GM18909 (cell line): ENCODE results near the gene SMPD3.

Experiments used
- ATAC-seq: cut with Tn5 transposase; IDR thresholded peaks from one replicate; pipeline ENCODE4 v1.9.1; 2021; ENCODE audit warnings: mild to moderate bottlenecking; ENCODE audit not compliant: unreplicated experiment, poor library complexity

The SMPD3 gene

DNA sequence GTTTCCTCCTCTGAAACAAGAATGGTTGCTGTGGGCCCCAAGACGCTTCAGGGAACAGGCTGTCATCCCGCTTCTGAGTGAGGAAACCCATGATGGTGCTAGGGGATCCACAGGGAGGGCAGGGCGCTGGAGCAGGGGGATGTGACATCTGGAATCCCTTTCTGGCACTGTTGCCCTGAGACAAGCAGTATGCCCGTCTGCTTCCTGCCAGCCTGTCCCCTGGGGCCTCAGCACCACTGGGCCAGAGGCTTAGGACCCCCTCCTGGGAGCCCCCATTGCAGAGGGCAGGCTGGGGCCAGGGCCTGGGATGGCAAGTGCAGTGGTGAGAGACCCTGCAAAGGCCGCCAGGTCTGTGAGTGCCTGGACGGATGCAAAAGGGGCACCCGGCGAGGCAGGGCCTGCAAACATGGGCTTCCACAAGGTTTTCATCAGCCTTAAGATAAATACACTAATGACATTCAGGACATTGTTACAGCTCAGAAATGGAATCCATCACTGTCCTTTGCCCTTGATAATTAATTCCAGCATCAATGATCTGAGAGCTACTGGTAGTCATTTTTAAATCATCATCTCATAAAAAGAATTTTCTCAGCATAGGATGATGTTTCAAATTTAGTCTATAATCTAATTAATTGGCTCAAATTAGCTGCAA, 85.9 kb downstream of the SMPD3 start:
- no peak for ATAC-seq

DNA sequence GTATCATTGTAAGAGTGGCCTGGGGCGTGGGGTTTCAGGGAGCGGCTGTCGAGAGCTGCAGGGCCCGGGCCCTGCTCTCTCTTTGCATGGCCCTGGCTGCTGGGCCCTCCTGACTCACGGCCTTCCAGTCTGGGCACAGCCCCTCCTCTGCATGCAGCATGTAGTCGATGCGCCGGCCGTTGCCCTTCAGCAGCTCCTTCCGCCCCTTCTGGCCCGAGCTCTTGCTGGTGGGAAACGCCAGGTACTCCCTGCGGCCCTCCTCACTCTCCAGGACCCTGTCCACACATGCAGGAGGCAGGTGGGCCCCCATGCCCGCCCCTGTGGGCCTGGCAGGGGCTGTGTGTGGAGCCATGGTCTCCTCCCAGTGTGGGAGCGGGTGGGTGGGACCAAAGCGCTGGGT, 86.8 kb downstream of the SMPD3 start:
- no peak for ATAC-seq

DNA sequence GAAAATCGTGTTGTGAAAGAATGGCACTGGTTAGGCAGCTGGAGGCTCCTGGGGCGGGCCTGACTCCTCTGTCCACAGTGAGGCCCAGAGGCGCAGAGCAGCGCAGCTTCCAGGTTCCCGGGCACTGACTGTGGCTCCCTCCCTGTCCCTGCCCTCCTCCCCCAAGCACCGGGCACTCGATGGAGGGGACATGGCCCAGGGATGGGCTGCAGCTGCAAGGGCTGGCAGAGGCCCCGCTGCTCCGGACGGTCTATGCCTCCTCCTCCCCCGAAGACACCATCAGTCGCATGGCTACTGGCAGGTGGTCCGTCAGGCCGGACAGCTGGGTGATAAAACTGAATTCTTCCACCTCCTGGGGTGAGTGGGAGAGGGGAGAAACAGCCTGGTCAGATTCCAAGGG, 87.4 kb downstream of the SMPD3 start:
- ATAC-seq = no peak

DNA sequence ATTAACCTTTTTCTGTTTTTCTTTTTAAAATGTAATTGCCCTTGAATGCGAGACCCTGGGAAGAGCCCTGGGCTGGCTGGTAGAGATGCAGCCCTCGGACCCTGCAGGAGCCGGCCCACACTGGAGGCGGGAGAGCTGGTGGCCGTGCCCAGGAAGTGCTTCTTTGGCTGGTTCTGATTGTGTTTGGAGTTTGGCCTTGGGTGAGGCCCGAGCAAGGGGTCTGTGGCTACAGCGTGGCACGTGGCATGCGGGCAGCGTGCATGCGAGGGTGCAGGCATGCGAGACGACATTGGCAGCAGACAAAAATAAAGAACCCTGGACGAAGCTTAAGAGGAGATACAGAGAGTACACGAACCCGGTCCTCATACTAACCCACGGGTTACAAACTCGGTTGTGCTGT, 87.8 kb downstream of the SMPD3 start:
- no peak for ATAC-seq

DNA sequence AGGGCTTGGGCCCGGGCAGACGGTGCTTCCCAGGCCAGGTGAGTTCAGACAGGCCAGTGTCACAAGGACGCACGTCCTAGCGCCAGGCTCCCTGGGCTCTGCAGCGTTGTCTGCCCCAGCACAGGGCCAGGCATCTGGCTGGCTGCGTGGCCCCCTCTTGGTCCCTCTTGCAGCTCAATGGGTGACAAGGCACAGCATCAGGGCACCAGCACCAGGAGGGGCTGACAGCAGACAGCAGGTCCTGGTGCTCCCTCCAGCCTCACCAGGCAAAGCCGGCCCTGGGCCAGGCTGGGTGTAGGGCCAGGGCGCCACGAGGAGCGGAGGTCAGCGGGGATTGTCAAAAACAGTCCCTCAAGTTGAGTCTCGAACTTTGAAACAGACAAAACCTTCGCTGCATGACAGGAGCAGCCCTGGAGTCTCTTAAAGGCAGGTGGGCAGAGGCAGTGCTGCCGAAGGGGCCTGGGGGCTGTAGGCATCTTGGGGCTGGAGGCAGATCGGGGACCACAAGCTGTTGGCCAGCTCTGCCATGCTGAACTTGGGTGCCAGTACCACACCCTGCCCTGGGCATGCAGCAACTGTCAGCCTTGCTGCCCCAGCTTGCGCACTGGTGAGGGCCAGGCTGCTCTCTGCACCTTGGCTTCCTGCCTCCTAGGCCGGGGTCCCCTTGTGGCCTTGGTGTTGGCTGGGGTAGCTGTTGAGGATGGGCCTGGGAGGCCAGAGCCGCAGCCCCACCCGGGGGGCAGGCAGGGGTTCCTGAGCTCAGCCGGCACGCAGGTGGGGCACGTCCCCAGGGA, 88.7 kb downstream of the SMPD3 start:
- ATAC-seq = no peak

DNA sequence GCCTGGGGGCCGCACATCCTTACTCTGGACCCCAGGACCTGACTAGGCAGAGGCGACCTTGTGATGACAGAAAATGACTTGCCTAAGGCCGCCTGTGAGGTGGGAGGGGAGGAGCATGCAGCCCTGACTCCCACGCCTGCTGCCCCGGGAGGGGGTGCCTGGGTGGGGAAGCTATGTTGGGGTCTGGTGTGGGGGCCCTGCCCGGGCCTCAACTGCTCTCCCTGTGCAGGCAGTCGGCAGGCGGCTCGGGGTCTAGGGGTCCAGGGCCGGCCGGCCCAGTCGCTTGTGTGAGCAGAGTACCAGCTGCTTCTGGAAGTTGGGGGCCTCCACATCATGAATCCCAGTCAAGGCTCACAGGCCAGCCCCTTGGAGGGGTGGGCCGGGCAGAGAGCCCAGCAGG, 89.4 kb downstream of the SMPD3 start:
- no peak for ATAC-seq

DNA sequence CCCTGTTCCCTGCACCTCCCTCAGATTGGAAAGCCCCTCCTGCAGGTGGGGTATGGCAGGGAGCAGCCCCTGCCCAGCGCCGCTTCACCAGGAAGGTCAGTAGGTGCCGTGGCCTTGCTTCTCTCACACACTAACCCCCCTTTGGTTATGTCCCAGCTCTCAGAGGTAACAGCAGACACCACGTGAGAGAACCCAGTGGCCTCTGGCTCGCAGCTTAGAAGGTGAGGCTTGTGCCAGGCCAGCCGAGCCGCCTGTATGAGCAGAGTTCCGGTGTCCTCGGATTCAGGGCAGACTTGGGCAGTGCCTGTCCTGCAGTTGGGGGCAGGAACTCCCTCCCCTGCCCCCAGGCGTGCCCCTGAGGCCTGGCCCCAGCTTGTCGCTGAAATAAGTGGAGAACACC, 90.4 kb downstream of the SMPD3 start:
- ATAC-seq = no peak

DNA sequence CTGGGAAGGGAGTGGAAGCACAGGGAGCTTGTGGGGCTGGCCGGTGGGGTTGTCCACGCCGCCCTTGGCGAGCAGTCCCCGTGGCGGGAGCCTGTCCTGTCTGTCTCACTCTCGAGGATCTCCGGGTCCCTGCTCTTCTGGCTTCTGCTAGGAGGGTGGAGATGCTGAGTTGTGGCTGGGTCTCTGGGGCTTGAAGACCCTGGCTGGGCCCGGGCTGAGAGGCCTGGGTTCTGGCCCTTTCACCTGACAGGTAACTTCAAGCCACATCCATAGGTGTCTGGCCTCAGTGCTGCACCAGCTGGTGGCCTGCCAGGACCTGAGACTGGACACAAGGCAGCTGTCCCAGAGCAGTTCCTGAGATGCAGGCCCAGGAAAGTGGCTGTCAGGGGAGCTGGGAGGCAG, 90.8 kb downstream of the SMPD3 start:
- ATAC-seq = no peak

DNA sequence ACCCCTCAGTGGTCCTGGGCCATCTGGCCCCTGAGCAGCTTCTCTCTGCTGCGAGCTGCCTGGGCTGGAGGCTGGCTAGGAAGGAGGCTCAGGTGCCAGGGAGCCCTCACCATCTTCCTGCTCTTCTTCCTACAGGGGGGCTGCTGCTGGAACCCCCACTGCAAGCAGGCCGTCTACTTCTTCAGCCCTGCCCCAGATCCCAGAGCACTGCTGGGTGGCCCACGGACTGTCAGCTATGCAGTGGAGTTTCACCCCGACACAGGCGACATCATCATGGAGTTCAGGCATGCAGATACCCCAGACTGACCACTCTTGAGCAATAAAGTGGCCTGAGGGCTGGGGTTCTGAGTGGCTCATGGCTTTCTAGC, 91.4 kb downstream of the SMPD3 start:
- no peak for ATAC-seq

DNA sequence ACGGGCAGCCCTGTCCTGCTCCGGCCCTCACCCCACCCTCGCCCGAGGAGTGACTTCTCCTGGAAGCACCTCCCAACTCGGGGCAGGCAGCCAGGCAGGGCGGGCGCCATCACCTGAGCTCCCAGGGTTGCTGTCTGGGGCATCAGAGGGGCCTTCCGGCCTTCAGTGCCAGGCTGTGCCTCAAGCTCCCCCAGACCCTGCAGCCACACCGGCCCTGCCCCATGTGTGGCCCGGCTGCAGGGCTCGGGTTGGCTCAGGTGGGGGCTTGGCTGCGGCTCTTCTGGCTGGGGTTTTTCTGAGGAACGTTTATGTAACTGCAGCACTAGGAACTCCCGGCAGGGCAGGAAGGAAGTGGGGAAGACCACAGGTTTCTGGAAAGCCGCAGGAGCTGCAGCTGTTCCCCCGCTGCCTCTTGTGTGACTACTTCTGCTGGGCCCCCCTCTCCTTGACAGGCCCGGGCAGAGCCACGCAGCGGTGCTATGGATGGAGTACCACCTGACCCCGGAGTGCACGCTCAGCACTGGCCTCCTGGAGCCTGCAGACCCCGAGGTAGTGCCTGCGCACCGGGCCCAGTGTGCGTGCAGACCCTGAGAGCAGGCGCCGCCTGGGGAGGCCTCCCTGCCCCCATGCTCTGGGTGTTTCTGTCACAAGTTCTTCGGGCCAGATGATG, 91.9 kb downstream of the SMPD3 start:
- ATAC-seq = peak; percentile 81

DNA sequence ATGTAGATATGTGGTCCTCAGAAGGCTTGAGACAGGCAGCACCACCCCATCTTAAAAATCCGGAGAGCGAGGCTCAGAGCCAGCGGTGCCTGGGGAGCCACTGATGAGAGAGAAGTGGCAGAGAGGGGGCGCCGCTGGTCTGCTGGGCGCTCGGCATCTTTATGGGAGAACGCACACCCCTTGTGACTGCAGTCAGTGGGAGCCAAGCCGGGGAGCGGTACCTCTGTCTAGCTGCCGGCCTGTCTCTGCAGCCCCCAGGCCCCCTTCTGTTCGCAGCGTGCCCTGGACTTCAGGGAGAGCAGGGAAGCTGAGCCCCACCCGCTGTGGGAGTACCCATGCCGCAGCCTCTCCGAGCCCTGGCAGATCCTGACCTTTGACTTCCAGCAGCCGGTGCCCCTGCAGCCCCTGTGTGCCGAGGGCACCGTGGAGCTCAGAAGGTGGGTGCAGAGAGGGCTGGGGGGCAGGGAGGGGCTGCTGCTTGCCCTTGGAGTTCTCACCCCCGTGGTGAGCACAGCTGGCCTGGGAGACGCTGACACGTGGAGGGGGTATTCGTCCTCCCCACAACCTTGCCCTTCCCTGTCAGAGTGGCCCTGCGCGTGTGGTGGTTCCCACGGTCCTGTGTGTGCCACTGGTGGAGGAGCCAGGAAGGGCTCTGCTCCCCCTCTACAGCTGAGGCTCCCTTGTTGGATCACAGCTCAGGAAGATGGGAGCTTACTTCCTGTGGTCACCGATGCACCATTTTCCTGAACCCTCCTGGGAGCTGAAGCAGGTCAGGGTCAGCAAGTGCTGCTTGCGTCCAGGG, 92.7 kb downstream of the SMPD3 start:
- ATAC-seq = peak; percentile 9

DNA sequence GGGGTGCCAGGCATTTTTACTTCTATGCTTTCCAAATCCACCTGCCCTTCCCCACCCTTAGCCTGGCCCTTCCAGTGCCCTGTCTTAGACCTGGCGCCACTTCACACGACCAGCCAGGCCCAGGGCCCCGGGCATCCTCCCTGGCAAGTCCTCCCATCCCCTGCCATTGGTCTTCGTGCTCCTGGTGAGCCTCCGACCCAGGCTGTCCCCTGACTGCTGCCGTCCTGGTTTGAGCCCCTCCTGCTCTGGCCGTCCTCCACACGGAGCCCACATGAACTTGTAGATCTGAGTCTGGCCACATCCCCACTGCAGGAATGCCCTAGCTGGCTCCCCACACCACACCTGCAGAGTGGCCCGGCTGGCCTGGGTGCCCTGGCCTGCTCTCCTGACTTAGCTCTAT, 93.5 kb downstream of the SMPD3 start:
- ATAC-seq = no peak

DNA sequence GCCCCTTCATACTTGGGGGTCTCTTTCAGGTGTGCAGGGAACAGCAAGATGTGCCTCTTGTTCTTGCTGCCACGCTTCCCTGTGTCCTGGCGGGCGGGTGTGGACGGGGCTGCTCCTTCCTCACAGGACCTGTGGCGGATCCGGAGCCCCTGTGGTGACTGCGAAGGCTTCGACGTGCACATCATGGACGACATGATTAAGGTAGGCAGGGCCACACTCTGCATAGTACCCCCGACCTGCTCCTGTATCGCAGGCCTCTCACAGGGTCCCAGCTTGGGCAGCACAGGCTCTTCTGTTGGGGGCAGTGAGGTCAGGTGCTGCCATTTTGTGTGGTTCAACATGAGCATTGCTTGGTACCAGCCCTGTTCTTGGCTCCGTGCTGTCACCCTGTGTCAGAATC, 94.9 kb downstream of the SMPD3 start:
- ATAC-seq = no peak

DNA sequence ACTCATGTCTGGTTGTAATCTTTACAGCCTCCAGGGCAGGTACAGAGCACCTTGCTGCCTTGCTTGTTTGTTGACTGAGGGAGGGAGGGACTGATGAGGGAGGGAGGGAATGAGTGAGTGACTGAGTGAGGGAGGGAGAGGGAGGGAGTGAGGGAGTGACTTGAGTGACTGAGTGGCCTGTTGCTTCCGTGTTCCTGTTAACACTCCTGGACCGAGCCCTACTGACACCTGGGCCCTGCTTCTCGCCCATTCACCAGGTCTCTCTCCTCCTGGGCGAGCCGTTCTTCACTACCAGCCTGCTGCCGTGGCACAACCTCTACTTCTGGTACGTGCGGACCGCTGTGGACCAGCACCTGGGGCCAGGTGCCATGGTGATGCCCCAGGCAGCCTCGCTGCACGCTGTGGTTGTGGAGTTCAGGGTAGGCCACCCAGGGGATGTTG, 96.3 kb downstream of the SMPD3 start:
- ATAC-seq = no peak

DNA sequence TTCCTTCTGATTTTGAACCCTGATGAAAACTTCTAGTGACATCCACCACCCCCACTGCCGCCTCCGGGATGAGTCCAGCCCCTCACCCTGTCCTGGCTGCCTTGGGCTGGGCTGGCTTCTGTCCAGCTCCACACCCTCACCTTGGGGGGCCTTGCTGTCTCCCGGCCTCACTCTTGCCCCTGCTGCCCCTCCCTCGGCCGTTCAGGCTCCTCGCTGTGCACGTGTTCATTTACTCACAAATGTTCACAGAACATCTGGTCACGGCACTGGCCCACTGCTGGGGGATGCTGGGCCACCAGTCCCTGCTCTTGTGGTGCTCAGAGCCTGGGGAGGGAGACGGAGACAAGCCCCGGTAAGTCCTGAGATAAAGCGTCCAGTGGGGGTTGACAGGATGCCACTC, 96.8 kb downstream of the SMPD3 start:
- ATAC-seq = no peak

DNA sequence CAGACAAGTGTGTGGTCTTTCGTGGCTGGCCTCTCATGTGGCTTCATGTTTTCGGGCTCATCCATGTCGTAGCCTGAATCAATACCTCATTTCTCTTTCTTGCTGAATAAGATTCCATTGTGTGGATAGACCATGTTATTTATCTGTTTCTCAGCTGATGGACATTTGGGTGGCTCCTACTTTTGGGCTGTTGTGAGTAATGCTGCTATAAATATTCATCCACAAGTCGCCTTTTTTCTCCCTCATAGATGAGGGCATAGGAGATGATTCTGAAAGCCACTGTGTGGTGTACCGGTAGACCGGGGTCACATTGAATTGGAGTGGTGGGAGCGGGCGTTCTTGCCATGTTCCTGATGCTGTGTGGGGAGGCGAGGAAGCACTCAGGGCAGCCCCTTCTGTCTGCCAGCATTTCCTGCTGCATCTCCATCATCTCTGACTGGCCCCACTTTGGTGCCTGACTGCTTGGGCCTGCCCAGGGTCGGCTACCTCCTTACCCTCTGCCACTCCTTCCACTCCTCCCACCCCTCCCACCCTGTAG, 97.4 kb downstream of the SMPD3 start:
- ATAC-seq = no peak

DNA sequence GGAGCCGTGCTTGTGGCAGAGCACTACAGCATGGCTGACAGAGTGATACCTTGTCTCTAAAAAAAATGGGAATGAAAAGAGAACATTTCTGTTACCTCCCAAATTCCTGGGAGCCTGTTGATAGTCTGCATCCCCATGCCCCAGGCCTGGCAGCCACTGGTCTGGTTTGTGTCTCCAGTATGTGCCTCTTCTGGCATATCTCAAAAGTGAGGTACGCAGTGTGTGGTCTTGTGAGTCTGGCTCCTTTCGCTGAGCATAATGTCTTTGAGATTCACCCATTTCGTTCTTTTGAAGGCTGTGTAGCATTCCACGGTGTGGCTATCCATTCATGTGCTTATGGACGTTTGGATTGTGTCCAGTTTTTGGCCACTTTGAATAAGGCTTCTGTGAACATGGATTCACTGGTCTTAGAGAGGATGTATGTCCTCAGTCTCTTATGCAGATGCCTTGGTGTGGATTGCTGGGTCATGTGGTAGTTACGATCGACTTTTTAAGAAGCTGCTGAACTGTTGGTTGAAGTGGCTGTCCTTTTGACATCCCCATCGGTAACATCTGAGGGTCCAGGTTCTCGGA, 98.4 kb downstream of the SMPD3 start:
- ATAC-seq = no peak

DNA sequence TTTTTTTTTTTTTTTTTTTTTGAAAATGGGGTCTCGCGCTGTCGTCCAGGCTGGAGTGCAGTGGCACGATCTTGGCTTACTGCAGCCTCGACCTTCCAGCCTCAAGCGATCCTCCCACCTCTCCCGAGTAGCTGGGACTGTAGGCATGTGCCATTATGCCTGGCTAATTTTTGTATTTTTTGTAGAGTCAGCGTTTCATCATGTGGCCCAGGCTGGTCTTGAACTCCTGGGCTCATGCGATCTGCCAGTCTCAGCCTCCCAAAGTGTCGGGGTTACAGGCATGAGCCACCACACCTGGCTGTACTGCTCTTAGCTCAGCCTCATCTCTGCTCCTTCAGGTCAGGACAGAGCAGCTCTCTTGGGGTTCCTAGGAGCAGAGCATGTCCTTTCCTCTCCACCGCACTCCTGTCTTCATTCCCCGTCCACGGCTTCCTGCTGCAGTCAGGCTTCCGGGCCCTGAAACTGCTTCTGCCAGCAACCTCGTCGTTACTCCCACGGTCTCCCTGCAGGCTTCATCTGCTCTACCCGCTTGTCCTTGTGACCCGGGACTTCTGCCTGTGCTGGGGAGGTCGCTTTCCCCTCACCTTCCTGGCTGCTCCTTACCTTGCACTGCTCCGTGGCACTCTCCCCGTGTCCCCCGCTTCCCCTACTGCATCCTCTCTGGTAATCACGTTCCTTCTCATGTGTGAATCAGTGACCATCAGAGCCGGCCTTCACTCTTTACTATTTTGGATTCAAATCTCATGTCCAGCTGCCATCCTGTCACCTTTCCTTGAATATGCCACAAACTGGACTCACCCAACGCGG, 99.5 kb downstream of the SMPD3 start:
- no peak for ATAC-seq

DNA sequence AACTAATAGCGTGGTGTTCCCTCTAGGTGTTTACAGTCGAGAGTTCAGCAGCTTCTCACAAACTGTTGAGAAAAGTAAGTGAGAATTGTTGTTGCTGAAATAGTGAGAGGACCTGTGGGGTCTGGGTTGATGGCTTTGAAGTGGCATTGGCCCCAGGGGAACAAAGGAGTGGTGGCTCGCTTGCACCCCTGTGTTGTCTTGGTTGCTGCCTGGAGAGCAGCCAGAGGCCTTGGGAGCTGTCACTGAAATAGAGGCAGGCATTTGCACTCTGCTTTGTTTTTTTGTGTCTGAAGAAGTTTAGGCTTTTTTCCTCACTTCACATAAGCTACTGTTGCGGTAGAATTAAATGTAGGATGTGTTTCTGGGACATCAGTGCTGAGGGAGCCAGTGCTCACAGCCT, 100.7 kb downstream of the SMPD3 start:
- no peak for ATAC-seq
